Lower lobe of right lung (tissue), 2 donors: Measurements from ENCODE around the gene NAALADL2. TPM values are rescaled to one million over a fixed set of nuclear protein-coding genes. Genes with fewer than 3 reads are reported as not detected.

Experiments
- ATAC-seq, 2 donors: fragments of 200-7000 bp; cut with Tn5 transposase; one replicate each; pipeline ENCODE4 v1.9.1; 2020 to 2022; ENCODE audit warnings: mild to moderate bottlenecking in 2 of 2, moderate library complexity in 2 of 2
- DNase-seq: peaks from one replicate; pipeline ENCODE4 v3.0.0-alpha.2; 2020
- H3K27ac ChIP-seq: fragments of 200-600 bp; one replicate; pipeline ENCODE4 v1.8.0; 2022
- H3K27me3 ChIP-seq: fragments of 200-600 bp; one replicate; pipeline ENCODE4 v1.8.0; 2022; ENCODE audit warnings: low read depth
- H3K36me3 ChIP-seq: fragments of 200-600 bp; one replicate; pipeline ENCODE4 v1.8.0; 2022; ENCODE audit warnings: mild to moderate bottlenecking
- H3K4me1 ChIP-seq: fragments of 200-600 bp; one replicate; pipeline ENCODE4 v1.8.0; 2022
- H3K4me3 ChIP-seq: fragments of 200-600 bp; one replicate; pipeline ENCODE4 v1.8.0; 2022; ENCODE audit warnings: mild to moderate bottlenecking
- H3K9me3 ChIP-seq: fragments of 200-600 bp; one replicate; pipeline ENCODE4 v1.8.0; 2022
- intact Hi-C: fragments of 100-400 bp; cut with DNase I; formaldehyde crosslinking; loops from one replicate; pipeline ENCODE4 v1.11.0; 2022
- total RNA-seq: library from RNA; stranded (reverse); fragmentation: NEBNext Ultra II Directional; extraction: Animal tissue kit (Norgen Biotek cat#: 25700); gene quantifications from one replicate; pipeline ENCODE4 v1.2.1, GENCODE V29; 2021
- TF ChIP-seq, protein P1 (sequence below): fragments of 200-600 bp; IDR thresholded peaks from one replicate; pipeline ENCODE4 v1.8.0; 2022; ENCODE audit warnings: antibody characterized with exemption, mild to moderate bottlenecking
- donor health status: DM: no; HTN: yes; CAD: no; lungs with severe emphysema.

Gene NAALADL2
- total RNA-seq, 1 donor from 2014 or later, result 9.8 TPM

DNA sequence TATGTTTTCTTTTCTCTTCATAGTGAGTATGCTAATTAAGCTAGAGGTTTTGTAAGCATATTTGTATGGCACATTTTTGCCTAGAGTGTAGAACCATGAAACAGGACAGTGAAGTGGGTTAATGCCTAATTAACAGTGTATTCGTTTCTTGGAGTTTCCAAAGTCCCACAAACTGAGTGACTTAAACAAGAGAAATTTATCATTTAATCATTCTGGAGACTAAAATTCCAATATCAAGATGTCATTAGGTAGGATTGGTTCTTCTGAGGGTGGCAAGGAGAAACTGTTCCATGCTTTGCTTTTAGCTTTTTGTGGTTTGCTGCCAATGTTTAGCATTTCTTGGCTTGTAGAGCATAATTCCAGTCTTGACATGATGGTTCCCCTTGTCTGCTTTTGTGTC lies 734.2 kb downstream of the NAALADL2 start:
- Histone ChIP-seq H3K4me1 (no peaks in the 10 kb centered on the region), H3K4me3 (no peak overlapping the region), H3K9me3 (peaks cover 17% of the 10 kb centered on the region), H3K27me3 (no peaks in the 10 kb centered on the region), H3K27ac (no peak overlapping the region), H3K36me3 (no peaks in the 10 kb centered on the region)
- DNase-seq (no peak), ATAC-seq (no peak)
- intact Hi-C loops, result no loop called here
- TF ChIP-seq, protein P1, sequence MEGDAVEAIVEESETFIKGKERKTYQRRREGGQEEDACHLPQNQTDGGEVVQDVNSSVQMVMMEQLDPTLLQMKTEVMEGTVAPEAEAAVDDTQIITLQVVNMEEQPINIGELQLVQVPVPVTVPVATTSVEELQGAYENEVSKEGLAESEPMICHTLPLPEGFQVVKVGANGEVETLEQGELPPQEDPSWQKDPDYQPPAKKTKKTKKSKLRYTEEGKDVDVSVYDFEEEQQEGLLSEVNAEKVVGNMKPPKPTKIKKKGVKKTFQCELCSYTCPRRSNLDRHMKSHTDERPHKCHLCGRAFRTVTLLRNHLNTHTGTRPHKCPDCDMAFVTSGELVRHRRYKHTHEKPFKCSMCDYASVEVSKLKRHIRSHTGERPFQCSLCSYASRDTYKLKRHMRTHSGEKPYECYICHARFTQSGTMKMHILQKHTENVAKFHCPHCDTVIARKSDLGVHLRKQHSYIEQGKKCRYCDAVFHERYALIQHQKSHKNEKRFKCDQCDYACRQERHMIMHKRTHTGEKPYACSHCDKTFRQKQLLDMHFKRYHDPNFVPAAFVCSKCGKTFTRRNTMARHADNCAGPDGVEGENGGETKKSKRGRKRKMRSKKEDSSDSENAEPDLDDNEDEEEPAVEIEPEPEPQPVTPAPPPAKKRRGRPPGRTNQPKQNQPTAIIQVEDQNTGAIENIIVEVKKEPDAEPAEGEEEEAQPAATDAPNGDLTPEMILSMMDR, result no peak

DNA sequence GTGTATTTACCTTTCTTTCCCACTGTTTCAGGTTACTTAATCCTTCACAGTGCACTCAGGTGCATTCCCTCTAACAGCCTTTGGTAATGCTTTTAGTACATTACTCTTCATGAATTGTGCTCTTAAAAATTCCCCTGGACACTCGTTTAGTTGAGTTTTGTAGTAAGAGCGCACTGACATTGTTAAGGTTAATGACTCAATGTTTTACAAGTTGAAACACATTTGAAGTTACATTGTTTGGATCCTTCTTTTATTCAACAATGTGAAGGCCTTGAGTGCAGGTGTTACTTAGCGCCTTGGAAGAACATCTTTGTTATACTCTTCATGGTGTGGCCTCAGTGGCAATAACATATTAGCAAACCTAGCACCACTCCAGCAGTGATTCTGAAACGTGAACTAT lies 739.6 kb downstream of the NAALADL2 start:
- no peak overlapping the region for H3K4me3 ChIP-seq
- H3K27ac ChIP-seq, result no peak overlapping the region
- H3K9me3 ChIP-seq, result peaks cover 15% of the 10 kb centered on the region
- no peak for DNase-seq
- no peaks in the 10 kb centered on the region for H3K4me1 ChIP-seq
- TF ChIP-seq, protein P1, result no peak
- ATAC-seq, result no peak
- H3K27me3 ChIP-seq, result no peaks in the 10 kb centered on the region
- no peaks in the 10 kb centered on the region for H3K36me3 ChIP-seq
- intact Hi-C loops, result no loop called here

DNA sequence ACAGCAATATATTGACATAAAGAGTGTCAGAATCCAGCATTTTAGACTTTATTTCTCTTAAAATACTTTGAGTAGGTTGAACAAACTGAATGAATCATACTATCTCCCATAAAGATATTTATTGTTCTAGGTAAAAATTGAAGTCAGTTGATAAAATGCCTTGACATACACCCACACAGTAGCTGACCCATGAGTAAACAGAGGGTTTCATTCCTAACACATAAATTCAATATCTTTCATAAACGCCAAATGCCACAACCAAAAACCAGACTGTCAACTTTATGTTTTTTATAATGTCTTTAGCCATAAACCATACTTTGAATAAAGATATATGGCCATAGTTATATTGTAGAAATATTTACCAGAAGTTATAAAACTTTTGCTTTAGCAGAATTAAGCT lies 742.4 kb downstream of the NAALADL2 start:
- Histone ChIP-seq H3K4me3 (no peak overlapping the region), H3K36me3 (no peaks in the 10 kb centered on the region), H3K4me1 (no peaks in the 10 kb centered on the region), H3K27me3 (no peaks in the 10 kb centered on the region), H3K27ac (no peak overlapping the region), H3K9me3 (no peaks in the 10 kb centered on the region)
- ATAC-seq (no peak), DNase-seq (no peak)
- TF ChIP-seq, protein P1, result no peak
- intact Hi-C loops, result no loop called here

DNA sequence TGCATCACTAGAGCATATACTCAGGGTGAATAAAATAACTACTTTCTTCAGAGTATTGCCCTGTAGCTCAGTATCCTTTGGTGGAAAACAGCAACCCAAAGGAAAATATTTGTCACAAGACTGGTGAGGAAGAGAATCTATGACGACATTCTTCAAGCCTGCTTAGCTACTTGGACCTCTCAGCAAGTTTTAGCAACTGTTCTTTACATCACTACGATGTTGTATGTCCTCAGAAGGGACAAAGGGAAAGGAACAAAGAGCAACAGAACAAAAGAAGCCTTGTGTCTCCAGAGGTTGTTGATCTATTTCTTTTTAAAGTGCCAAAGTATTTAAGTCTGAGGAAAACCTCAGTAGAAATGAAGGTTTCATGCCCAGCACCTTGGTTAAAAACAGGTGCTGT lies 746.7 kb downstream of the NAALADL2 start:
- Histone ChIP-seq H3K4me3 (no peak overlapping the region), H3K27ac (no peak overlapping the region), H3K27me3 (no peaks in the 10 kb centered on the region), H3K9me3 (no peaks in the 10 kb centered on the region), H3K36me3 (no peaks in the 10 kb centered on the region), H3K4me1 (no peaks in the 10 kb centered on the region)
- no peak for DNase-seq
- intact Hi-C loops, result no loop called here
- TF ChIP-seq, protein P1, result no peak
- no peak for ATAC-seq

DNA sequence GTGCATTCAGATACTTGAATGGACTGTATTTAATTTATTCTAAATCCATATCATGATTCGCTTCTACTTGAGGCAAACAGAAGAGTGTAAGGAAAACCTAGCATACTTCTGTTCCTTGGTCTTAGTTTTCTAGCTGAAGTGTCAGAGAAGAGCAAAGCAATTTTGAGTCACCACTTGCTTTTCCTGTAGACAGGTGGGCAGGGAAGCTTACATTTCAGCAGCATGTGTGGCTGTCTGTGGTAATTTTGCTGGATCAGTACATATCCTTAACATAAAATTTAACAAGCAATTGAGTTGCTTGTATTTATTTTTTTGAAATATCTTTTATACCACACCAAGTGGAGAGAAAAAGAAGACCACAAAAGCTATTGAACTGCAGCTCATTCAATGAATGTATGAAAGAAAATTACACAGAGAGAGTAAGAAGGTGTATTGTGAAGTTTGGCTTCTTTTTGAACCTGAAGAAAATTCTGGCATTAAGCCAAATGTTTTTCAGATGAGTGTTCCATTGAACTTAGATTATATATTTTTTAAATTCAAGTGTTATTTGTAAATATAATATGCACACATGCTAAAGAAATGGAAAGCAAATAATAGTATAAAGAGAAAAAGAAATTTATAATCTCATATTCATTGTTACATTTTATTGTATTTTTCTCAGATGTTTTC lies 747.6 kb downstream of the NAALADL2 start:
- ATAC-seq (no peak), DNase-seq (no peak)
- Histone ChIP-seq H3K36me3 (no peaks in the 10 kb centered on the region), H3K27ac (no peak overlapping the region), H3K27me3 (no peaks in the 10 kb centered on the region), H3K4me3 (no peak overlapping the region), H3K4me1 (no peaks in the 10 kb centered on the region), H3K9me3 (no peaks in the 10 kb centered on the region)
- TF ChIP-seq, protein P1, result no peak
- intact Hi-C loops, result no loop called here
